Large intestine (tissue), 3 donors: ENCODE results near the gene KIF26B. TPM values are rescaled to one million over a fixed set of nuclear protein-coding genes. Genes with fewer than 3 reads are reported as not detected.
A peak's percentile ranks its signal among the peaks of the same experiment; 100 is the strongest.

Experiments
- DNase-seq, 2 donors: peaks; one replicate each; pipeline versions ENCODE4 v3.0.0 to v3.0.0-alpha.2; 2013
- H3K27ac ChIP-seq: one replicate; pipeline ENCODE4 v1.5.1; 2013; ENCODE audit warnings: low read length
- H3K27me3 ChIP-seq: 2 replicates; pipeline ENCODE4 v1.6.1; 2013; ENCODE audit warnings: low read length; ENCODE audit not compliant: control insufficient read depth, insufficient read depth
- H3K36me3 ChIP-seq: 2 replicates; pipeline ENCODE4 v1.6.1; 2013; ENCODE audit warnings: low read length; ENCODE audit not compliant: control insufficient read depth, insufficient read depth
- H3K4me1 ChIP-seq: one replicate; pipeline ENCODE4 v1.6.1; 2013; ENCODE audit warnings: low read length; ENCODE audit not compliant: control insufficient read depth, insufficient read depth
- H3K4me3 ChIP-seq: one replicate; pipeline ENCODE4 v1.5.1; 2013; ENCODE audit warnings: low read length
- H3K9me3 ChIP-seq: one replicate; pipeline ENCODE4 v1.6.1; 2013; ENCODE audit warnings: mild to moderate bottlenecking, low read depth, low read length, moderate library complexity; ENCODE audit not compliant: control insufficient read depth
- WGBS: methylation state at CpG from one replicate; pipeline ENCODE4 v1.1.5; 2013; ENCODE audit warnings: low lambda C conversion rate; ENCODE audit not compliant: insufficient coverage; 5-methylcytosine and 5-hydroxymethylcytosine counted together
- polyA plus RNA-seq: library from polyadenylated mRNA; unstranded; fragments of 120-200 nt; gene quantifications from one replicate; pipeline ENCODE4 v1.2.1, GENCODE V29; 2013

The KIF26B gene
- polyA plus RNA-seq, 1 donor = 3.9 TPM

DNA sequence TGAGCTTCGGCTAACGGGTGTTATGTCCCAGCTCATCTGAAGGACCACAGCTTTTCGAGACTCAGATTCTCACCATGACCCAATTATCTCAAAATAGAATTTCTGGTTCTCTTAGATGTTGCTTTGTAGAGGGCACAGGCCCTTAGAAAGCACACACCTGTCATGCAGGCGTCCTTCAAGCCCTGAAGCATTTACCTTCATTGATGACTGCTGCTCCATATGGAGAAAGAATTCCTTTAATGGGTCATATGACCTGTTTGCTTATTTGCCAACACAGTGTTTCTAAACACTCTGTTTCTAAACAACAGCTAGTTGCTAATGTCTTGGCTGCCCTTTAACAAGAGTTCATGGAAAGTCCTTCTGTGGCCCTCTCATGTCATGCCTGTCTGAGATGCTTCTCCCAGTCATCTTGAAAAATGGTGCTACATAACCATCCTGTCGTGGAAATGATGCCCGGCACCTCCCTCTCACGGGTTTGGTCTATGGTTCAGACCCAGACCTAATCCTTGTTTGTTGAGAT lies 495.7 kb downstream of the KIF26B start:
- no peak for DNase-seq
- no peaks in the 10 kb centered on the region for H3K9me3 ChIP-seq
- no peak overlapping the region for H3K4me3 ChIP-seq
- WGBS = no CpG with 5 or more reads among the region's 7 CpGs
- no peaks in the 10 kb centered on the region for H3K4me1 ChIP-seq
- no peaks in the 10 kb centered on the region for H3K36me3 ChIP-seq
- no peak overlapping the region for H3K27ac ChIP-seq
- no peaks in the 10 kb centered on the region for H3K27me3 ChIP-seq

DNA sequence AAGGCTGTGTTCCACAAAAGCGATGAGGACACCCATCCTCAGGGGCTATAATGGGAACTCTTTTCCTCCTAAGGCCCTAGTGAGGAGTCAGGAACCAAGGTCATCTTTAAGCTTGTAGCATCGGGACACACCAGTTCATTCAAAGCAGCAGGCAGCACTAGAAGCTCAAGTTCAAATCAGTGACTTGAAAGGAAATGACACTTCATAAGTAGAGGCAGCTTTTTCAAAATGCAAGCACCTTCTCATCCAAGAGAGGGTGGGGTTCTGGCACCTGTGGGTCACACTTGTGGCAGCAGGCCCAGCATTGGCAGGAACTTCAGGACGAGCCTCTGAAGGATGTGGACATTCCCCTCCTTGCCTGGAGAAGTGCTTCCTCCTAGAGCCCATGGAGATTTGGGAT lies 496.3 kb downstream of the KIF26B start:
- H3K27ac ChIP-seq = no peak overlapping the region

DNA sequence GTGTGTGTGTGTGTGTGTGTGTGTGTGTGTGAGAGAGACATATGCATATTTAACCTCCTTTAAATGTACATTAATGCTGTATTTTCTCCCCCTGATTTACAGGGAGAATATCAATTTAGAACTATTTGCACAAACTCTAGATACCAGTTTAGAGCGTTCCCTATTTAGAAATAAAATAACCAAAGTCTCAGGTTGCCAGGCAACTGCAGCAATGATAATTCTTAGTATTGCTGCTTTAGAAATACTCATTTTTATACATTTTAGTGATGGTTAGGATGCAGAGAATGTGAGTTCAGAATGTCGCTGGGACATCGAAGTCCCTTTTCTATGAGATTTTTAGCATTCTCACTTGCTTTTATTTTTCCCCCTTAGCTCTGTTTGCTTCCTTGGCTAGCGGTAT lies 497.3 kb downstream of the KIF26B start:
- H3K4me1 ChIP-seq = no peaks in the 10 kb centered on the region
- H3K27ac ChIP-seq = no peak overlapping the region
- H3K27me3 ChIP-seq = no peaks in the 10 kb centered on the region
- no peak overlapping the region for H3K4me3 ChIP-seq
- no peak for DNase-seq
- 100% methylated on average over 1 of the region's 4 CpGs for WGBS
- no peaks in the 10 kb centered on the region for H3K36me3 ChIP-seq
- no peaks in the 10 kb centered on the region for H3K9me3 ChIP-seq

More for the DNA sequence above, 496.3 kb downstream of the KIF26B start:
- Histone ChIP-seq H3K4me3 (no peak overlapping the region), H3K36me3 (no peaks in the 10 kb centered on the region), H3K9me3 (no peaks in the 10 kb centered on the region), H3K4me1 (no peaks in the 10 kb centered on the region), H3K27me3 (no peaks in the 10 kb centered on the region)
- WGBS = no CpG with 5 or more reads among the region's 3 CpGs
- no peak for DNase-seq

DNA sequence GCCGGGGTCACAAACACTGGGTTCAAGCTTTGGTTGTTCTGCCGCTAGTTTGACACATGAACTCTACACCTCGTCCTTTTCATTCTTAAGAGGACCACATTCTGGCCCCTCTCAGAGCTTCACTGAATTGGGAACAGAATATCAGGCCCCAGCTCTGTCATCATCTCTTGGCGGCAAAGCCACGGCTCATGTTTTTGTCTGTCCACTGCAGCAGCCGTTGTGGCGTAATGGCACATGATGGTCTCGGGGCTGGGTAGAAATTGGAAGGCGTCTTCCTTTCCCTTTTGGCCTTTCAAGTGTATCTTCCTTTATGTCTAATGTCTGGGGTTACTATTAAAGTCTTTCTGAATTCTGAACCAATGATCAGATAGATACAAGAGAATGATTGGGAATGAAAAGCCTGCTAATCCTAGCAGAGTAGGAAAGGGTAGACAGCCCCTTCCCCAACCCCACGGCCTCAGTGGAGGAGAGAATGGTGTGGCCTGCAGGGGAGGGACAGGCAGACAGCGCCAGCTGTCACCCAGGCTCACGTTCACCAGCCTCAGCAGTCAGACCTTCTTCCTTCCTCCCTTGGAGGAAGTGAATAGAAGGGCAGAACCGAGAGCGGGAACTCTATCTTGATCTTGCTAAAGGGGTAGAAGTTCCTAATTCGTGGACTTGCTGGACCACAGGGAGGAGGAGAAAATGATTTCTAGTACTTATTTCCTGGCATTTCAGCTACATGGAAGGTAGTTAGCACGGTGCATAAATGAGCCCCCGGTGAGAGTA lies 498.1 kb downstream of the KIF26B start:
- no peak overlapping the region for H3K4me3 ChIP-seq
- no peak for DNase-seq
- H3K4me1 ChIP-seq = no peaks in the 10 kb centered on the region
- no peaks in the 10 kb centered on the region for H3K27me3 ChIP-seq
- H3K36me3 ChIP-seq = no peaks in the 10 kb centered on the region
- H3K27ac ChIP-seq = no peak overlapping the region
- WGBS = 80% methylated on average over 2 of the region's 17 CpGs
- H3K9me3 ChIP-seq = no peaks in the 10 kb centered on the region

DNA sequence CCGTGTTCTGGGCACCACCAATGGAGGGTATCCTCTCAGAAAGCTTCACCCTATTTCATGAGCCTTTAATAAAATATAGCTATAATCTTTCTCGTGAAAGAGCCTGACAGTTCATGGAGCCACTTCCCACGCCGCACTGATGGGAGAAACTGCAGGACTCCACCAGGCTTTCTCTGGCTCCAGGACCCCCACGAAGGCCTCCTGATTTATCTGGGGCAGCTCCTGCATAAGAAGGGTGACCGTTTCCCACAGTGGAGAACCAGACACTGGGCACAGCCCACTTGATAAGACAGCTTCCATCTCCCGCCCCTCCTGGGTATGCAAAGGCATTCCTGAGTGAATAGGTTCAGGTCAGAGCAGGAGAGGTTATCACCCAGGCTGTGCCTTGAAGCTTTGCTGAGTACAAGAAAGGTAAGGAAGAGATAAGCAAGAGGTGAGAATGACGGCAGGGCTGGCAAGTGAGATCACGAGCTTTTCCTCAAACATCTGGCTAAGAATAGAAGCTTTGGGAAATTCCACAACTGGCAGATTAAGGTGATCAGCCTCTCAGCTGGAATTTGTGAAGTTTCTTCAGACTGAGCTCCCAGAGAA lies 499.8 kb downstream of the KIF26B start:
- H3K27ac ChIP-seq = no peak overlapping the region
- peak; percentile 40 to 45 for DNase-seq
- no peaks in the 10 kb centered on the region for H3K4me1 ChIP-seq
- H3K9me3 ChIP-seq = no peaks in the 10 kb centered on the region
- no peak overlapping the region for H3K4me3 ChIP-seq
- no CpG with 5 or more reads among the region's 9 CpGs for WGBS
- no peaks in the 10 kb centered on the region for H3K27me3 ChIP-seq
- H3K36me3 ChIP-seq = no peaks in the 10 kb centered on the region

DNA sequence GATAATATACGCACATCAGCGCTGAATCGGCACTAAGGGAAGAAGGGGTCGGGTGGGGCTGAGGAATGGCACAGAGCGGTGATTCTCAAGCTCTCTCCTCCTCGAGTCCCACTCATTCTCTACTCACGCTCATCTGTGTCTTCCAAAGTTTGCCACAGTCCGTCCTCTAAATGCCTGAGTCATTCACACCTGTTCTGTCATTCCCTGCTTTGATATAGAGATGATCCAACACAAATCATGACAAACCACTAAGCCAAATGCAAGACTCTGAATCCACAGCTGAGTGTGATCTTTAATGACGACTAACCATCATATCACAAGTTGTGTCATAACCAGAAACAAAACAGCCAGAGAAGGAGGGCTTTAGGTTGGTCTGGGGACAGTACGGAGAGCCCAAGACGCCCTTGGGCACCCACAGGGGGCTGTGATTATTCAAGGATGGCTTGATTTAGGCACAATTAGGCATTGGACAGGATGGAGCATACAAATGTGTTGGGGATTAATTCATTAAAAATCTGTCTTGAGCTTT lies 501.5 kb downstream of the KIF26B start:
- no peaks in the 10 kb centered on the region for H3K27me3 ChIP-seq
- no peaks in the 10 kb centered on the region for H3K9me3 ChIP-seq
- 100% methylated on average over 1 of the region's 11 CpGs for WGBS

DNA sequence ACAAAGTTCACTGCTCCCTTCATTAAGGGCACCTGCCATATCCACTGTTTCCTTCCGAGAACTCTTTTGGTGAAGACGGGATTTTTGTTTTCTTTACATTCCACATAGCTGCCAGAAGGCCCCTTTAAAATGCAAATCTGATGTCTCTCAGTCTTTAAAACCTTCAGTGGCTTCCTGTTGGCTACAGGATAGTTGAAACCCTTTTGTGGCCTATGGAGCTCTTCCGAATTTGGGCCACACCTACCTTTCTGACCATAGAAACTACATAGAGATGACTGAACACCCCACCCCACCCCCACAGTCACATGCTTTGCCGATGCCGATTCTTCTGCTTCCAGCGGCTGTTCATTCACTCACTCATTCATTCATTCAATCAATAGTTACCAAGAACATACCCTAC lies 502.6 kb downstream of the KIF26B start:
- no peak for DNase-seq
- Histone ChIP-seq H3K27me3 (no peaks in the 10 kb centered on the region), H3K9me3 (no peaks in the 10 kb centered on the region), H3K27ac (no peak overlapping the region), H3K4me1 (no peaks in the 10 kb centered on the region), H3K36me3 (no peaks in the 10 kb centered on the region), H3K4me3 (no peak overlapping the region)
- WGBS = no CpG with 5 or more reads among the region's 6 CpGs

More for the DNA sequence above, 501.5 kb downstream of the KIF26B start:
- no peak overlapping the region for H3K27ac ChIP-seq
- no peaks in the 10 kb centered on the region for H3K4me1 ChIP-seq
- no peaks in the 10 kb centered on the region for H3K36me3 ChIP-seq
- no peak overlapping the region for H3K4me3 ChIP-seq
- no peak for DNase-seq

DNA sequence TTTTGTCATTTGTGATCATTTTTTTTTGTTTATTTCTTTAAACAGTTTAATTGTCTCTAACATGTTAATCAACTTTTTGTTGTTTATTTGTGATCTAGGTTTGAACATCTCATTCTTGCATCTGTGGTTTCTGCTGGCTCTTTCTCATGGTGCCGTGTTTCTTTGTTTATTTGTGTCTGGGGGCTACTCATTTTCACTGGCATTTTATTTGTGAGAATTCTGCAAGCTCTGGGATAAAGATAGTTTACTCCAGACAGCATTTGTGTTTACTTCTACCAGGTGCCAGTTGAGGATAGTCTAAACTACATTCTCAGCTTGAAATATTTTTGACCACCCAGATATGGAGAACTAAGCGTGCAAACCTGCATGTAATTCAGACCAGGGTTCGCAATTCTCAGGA lies 508.6 kb downstream of the KIF26B start:
- Histone ChIP-seq H3K4me1 (no peaks in the 10 kb centered on the region), H3K9me3 (no peaks in the 10 kb centered on the region), H3K27me3 (no peaks in the 10 kb centered on the region), H3K27ac (no peak overlapping the region), H3K4me3 (no peak overlapping the region), H3K36me3 (no peaks in the 10 kb centered on the region)
- no peak for DNase-seq
- 80% methylated on average over 1 of the region's 3 CpGs for WGBS

DNA sequence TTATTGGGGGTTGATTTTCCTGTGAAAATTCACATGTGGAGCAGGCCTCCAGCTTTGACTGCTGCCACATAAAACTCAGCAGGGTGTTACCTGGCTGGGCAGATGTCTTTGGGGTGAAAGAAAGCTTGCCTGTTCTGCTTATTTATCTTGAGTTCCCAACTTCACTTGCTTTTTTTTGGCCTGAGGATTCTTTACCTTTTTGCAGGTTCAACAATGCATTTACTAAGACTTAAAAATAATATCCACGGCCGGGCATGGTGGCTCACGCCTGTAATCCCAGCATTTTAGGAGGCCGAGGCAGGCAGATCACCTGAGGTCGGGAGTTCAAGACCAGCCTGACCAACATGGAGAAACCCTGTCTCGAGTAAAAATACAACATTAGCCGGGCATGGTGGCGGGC lies 509.1 kb downstream of the KIF26B start:
- WGBS = no CpG with 5 or more reads among the region's 8 CpGs

DNA sequence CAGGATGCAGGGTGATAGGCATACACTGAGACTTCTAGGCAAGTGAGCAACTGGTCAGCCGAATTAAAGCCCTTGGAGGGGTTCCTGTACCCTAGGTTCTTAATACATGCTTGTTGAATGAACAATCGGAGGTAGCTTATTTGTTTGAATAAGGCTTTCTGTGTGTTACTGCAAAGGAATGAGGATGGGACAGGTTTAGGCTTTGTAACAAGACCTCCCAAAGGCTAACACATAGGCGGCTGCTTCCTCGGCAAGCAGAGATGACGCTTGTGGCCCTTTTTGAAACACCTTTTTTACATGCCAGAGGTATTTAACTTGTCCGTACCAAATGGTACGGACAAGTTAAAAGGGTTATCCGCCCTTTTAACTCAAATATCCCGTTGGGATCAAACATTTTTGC lies 511.6 kb downstream of the KIF26B start:
- H3K4me1 ChIP-seq = no peaks in the 10 kb centered on the region
- H3K9me3 ChIP-seq = no peaks in the 10 kb centered on the region
- no peak overlapping the region for H3K4me3 ChIP-seq
- DNase-seq = no peak
- H3K27ac ChIP-seq = no peak overlapping the region
- H3K36me3 ChIP-seq = no peaks in the 10 kb centered on the region
- no CpG with 5 or more reads among the region's 9 CpGs for WGBS
- no peaks in the 10 kb centered on the region for H3K27me3 ChIP-seq

More for the DNA sequence above, 509.1 kb downstream of the KIF26B start:
- DNase-seq = no peak
- H3K9me3 ChIP-seq = no peaks in the 10 kb centered on the region
- H3K27ac ChIP-seq = no peak overlapping the region
- no peaks in the 10 kb centered on the region for H3K27me3 ChIP-seq
- H3K36me3 ChIP-seq = no peaks in the 10 kb centered on the region
- no peak overlapping the region for H3K4me3 ChIP-seq
- no peaks in the 10 kb centered on the region for H3K4me1 ChIP-seq
